Erythroblast (primary cell): ENCODE measurements around the gene CLRN1.
"Not testable (repeated sequence)": the region's sequence is repeated elsewhere in the genome, so short reads cannot be mapped to it uniquely, and the experiment has no call there.

Source experiments
- DNase-seq, 2 experiments: peaks; one replicate each; lab custom pipeline; 2025; lab: John Stamatoyannopoulos, UW
- GATA1 ChIP-seq: IDR thresholded peaks from 2 replicates; pipeline ENCODE4 v1.6.1; 2011; ENCODE audit warnings: low read depth, mild to moderate bottlenecking, control low read depth, low read length, moderate library complexity
- POLR2A ChIP-seq: IDR thresholded peaks from 2 replicates; pipeline ENCODE4 v1.6.1; 2011; ENCODE audit warnings: mild to moderate bottlenecking, low read length

Gene CLRN1

DNA sequence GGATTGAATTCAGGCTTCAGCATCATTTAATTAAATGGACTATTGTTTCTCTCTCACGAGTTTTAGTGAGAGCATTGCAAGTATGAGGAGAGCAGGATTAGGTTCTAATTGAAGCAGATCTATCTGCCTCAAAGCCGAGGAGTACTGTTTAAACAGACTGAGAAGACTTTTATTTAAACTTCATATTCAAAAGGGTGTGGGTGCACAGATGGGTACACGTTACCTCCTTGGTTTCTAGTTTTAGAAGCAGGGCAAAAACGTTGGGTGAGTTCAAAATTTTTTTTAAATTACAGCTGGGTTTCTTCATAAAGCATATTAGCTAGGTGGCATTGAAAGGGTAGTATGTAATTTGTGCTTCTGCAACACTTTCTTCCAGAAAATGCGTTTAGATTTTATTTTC, 26.5 kb upstream of the CLRN1 start:
- no peak for TF ChIP-seq GATA1
- no peak for TF ChIP-seq POLR2A
- no peak for DNase-seq

GRCh38 chr3:150996731-150997130, 24.2 kb upstream of the CLRN1 start:
- no peak for DNase-seq
- TF ChIP-seq GATA1 (no peak), POLR2A (no peak)

GRCh38 chr3:150995510-150995909, 23.0 kb upstream of the CLRN1 start:
- DNase-seq = no peak
- no peak for TF ChIP-seq POLR2A

- TF ChIP-seq POLR2A = no peak
- no peak for TF ChIP-seq GATA1
- no peak for DNase-seq
Observed at GRCh38 chr3:150989208-150989607, 16.7 kb upstream of the CLRN1 start.

- not testable (repeated sequence) for DNase-seq
Observed at GRCh38 chr3:150988395-150988794, 15.9 kb upstream of the CLRN1 start.

- DNase-seq = no peak
- no peak for TF ChIP-seq POLR2A
- TF ChIP-seq GATA1 = no peak
Observed at GRCh38 chr3:150985711-150986110, 13.2 kb upstream of the CLRN1 start.

GRCh38 chr3:150984066-150984465, 11.5 kb upstream of the CLRN1 start:
- TF ChIP-seq GATA1 = no peak
- TF ChIP-seq POLR2A = no peak
- no peak for DNase-seq

- TF ChIP-seq POLR2A = no peak
- TF ChIP-seq GATA1 = no peak
- DNase-seq = no peak
Observed at GRCh38 chr3:150978566-150979148, 6.1 kb upstream of the CLRN1 start.

GRCh38 chr3:150975992-150976368, 3.5 kb upstream of the CLRN1 start:
- no peak for DNase-seq
- TF ChIP-seq POLR2A = no peak

GRCh38 chr3:150975086-150975991, 2.8 kb upstream of the CLRN1 start:
- peak in 1 of 2 experiments; percentile 46 for DNase-seq

DNA sequence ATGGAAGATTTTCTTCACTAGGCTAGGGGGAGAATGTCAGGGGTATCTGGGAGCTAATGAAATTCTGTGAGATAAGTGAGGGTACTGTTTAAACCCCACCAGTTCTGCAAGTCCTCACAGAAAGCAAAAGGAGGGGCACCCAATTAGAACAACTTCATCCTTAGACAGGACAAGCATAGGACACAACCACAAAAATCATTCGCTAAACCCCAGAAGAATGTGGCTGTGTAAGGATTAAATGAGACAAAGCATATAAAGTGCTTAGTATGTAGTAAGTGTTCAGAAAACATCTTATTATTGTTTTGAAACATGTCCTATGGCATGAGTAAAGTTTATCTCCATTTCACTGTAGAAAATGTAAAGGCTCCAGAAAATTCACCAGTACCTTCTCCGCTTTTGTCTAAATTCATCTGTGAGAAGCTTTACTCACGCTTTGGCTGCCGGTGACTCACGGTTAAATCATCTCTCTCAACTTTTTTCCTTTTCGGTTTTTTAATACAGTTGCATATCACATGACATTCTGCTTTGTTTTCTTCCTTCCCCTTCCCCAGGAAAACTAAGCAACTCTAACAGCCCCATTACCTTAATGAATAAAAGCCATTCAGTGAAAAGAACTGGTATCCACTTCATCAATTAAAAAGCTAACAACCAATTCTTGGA, 1.7 kb downstream of the CLRN1 start:
- DNase-seq = no peak
- TF ChIP-seq GATA1 (no peak), POLR2A (no peak)

More at GRCh38 chr3:150975086-150975991, 2.8 kb upstream of the CLRN1 start:
- no peak for TF ChIP-seq GATA1
- TF ChIP-seq POLR2A = no peak

DNA sequence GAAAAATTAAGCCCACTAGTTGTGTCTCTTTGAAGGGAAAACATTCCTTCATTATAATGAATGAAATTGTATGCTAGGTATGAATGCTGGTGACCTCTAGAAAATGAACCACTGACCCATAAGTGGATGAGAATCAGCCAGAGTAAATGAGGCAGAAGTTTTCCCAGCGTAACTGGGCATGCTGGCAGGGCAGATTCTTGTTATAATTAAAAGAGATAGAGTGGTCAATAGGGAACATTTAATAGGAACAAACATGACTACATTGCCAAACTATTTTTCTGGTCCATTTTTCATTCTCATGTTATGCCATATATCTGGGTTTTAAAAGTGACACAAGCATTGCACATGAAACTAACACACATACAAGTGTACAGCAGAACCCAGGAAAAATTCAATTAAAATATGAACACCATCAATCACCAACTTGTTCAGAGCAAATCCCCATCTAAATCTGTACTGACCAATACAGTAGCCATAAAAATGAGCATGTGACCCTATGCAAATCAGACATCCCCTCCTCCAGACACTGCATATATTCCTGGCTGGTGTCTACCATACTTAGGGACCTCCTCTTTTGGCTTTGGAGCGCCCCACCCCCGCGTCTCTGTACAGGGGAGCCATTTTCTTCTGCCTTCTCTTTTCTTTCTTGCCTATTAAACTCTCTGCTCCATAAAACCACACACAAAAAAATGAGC, 4.0 kb downstream of the CLRN1 start:
- TF ChIP-seq POLR2A = no peak
- TF ChIP-seq GATA1 = no peak
- DNase-seq = no peak

- DNase-seq = no peak
- no peak for TF ChIP-seq GATA1
- no peak for TF ChIP-seq POLR2A
Observed at GRCh38 chr3:150965436-150965835, 7.1 kb downstream of the CLRN1 start.

DNA sequence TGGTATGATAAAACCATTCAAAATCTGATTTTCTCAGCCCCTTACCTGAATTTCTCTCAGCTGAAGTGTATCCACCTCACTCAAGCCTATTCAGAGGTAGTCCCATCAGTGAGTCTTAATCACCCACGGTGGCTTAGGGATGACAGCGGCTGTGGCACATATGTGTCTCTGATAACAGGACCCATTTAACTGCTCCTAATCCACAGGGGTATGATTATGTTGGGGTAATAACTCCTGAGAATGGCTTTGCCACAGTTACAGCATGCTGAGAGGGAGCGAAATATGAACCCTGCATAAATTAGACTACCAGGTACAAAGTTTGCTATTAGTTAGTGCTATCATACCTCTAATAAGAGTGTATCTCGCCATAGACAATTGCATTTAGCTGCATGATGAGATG, 10.6 kb downstream of the CLRN1 start:
- no peak for DNase-seq
- TF ChIP-seq POLR2A (no peak), GATA1 (no peak)
